MM.1S (cell line): Measurements from ENCODE around the gene KAT14.

Experiments
- DNase-seq: peaks from one replicate; pipeline ENCODE4 v3.0.0-alpha.2; 2015
- H2AFZ ChIP-seq: fragments of 300-600 bp; sonication (generic); 2 replicates; pipeline ENCODE4 v1.6.0; 2016; ENCODE audit warnings: antibody characterized with exemption, low read length
- H3F3A ChIP-seq: fragments of 300-600 bp; sonication (generic); 2 replicates; pipeline ENCODE4 v1.6.1; 2016; ENCODE audit warnings: mild to moderate bottlenecking, antibody characterized with exemption, low read length, moderate library complexity, mixed read lengths; ENCODE audit not compliant: insufficient read depth
- H3K27ac ChIP-seq: fragments of 300-600 bp; sonication (generic); 2 replicates; pipeline ENCODE4 v1.5.1; 2016; ENCODE audit warnings: mild to moderate bottlenecking, low read length
- H3K27me3 ChIP-seq: fragments of 300-600 bp; sonication (generic); replicated peaks from 2 replicates; pipeline ENCODE4 v1.6.0; 2016; ENCODE audit warnings: low read length; ENCODE audit not compliant: insufficient read depth
- H3K36me3 ChIP-seq: fragments of 300-600 bp; sonication (generic); replicated peaks from 2 replicates; pipeline ENCODE4 v1.6.1; 2016; ENCODE audit warnings: mild to moderate bottlenecking, low read length, mixed read lengths; ENCODE audit not compliant: insufficient read depth
- H3K4me1 ChIP-seq: fragments of 300-600 bp; sonication (generic); 2 replicates; pipeline ENCODE4 v1.6.1; 2016; ENCODE audit warnings: low read length, mixed read lengths
- H3K4me2 ChIP-seq: fragments of 300-600 bp; sonication (generic); 2 replicates; pipeline ENCODE4 v1.6.0; 2016; ENCODE audit warnings: low read depth, low read length
- H3K4me3 ChIP-seq: fragments of 300-600 bp; sonication (generic); 2 replicates; pipeline ENCODE4 v1.5.1; 2016; ENCODE audit warnings: low read length, mixed read lengths
- H3K79me2 ChIP-seq: fragments of 300-600 bp; sonication (generic); 2 replicates; pipeline ENCODE4 v1.6.1; 2016; ENCODE audit warnings: mixed run types, low read length, mixed read lengths
- H3K9ac ChIP-seq: fragments of 300-600 bp; sonication (generic); 2 replicates; pipeline ENCODE4 v1.6.1; 2016; ENCODE audit warnings: low read length, mixed read lengths
- H3K9me2 ChIP-seq: fragments of 300-600 bp; sonication (generic); replicated peaks from 2 replicates; pipeline ENCODE4 v1.6.1; 2016; ENCODE audit warnings: mild to moderate bottlenecking, low read length, mixed read lengths; ENCODE audit not compliant: insufficient read depth
- H3K9me3 ChIP-seq: fragments of 300-600 bp; sonication (generic); replicated peaks from 2 replicates; pipeline ENCODE4 v1.6.1; 2016; ENCODE audit warnings: mild to moderate bottlenecking, low read length, mixed read lengths; ENCODE audit not compliant: insufficient read depth
- H4K20me1 ChIP-seq: fragments of 300-600 bp; sonication (generic); 2 replicates; pipeline ENCODE4 v1.6.1; 2016; ENCODE audit warnings: mild to moderate bottlenecking, low read length, moderate library complexity, mixed read lengths; ENCODE audit not compliant: insufficient read depth
- EZH2 ChIP-seq: fragments of 300-600 bp; sonication (generic); optimal IDR thresholded peaks from 2 replicates; pipeline ENCODE3; 2017; ENCODE audit warnings: low read depth, mild to moderate bottlenecking, antibody characterized with exemption, low read length, mixed read lengths
- EZH2phosphoT487 ChIP-seq: fragments of 300-600 bp; sonication (generic); IDR thresholded peaks from 2 replicates; pipeline ENCODE4 v1.6.1; 2018; ENCODE audit warnings: antibody characterized with exemption, low read length
- TF ChIP-seq, protein P1 (sequence below): fragments of 300-600 bp; sonication (generic); IDR thresholded peaks from 2 replicates; pipeline ENCODE4 v1.5.1; 2016; ENCODE audit warnings: antibody characterized with exemption, low read length, mixed read lengths

The KAT14 gene

DNA sequence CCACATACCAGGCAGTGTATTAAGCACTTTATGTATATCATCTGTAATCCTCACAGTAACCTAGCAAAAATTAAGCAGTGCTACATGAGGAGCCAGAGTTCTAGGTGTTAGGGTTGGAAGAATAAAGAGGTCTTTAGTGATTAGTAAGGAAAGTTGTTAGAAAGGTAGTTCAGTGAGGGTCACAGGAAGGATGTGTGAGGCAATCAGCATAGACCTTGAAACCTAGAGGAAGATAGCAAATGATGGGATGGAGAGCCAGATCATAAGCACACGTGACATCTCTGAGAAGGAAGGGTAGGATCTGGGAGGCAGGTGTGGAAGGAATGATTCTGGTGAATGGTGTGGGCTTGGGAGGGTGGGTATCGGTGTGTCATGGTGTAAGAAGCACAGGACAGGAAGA lies 2.2 kb downstream of the KAT14 start:
- H3K79me2 ChIP-seq: peaks cover 24% of the 10 kb centered on the region
- no peak overlapping the region for H3K9ac ChIP-seq
- H3K27me3 ChIP-seq: no peaks in the 10 kb centered on the region
- H2AFZ ChIP-seq: no peak overlapping the region
- H4K20me1 ChIP-seq: no peaks in the 10 kb centered on the region
- peaks cover 8% of the 10 kb centered on the region; the same call in 1 of the 2 replicates for H3K4me1 ChIP-seq
- TF ChIP-seq EZH2phosphoT487 (no peak), EZH2 (no peak)
- TF ChIP-seq, protein P1, sequence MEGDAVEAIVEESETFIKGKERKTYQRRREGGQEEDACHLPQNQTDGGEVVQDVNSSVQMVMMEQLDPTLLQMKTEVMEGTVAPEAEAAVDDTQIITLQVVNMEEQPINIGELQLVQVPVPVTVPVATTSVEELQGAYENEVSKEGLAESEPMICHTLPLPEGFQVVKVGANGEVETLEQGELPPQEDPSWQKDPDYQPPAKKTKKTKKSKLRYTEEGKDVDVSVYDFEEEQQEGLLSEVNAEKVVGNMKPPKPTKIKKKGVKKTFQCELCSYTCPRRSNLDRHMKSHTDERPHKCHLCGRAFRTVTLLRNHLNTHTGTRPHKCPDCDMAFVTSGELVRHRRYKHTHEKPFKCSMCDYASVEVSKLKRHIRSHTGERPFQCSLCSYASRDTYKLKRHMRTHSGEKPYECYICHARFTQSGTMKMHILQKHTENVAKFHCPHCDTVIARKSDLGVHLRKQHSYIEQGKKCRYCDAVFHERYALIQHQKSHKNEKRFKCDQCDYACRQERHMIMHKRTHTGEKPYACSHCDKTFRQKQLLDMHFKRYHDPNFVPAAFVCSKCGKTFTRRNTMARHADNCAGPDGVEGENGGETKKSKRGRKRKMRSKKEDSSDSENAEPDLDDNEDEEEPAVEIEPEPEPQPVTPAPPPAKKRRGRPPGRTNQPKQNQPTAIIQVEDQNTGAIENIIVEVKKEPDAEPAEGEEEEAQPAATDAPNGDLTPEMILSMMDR: no peak
- H3F3A ChIP-seq: peaks cover 4% of the 10 kb centered on the region; the same call in 1 of the 2 replicates
- H3K27ac ChIP-seq: no peak overlapping the region
- H3K36me3 ChIP-seq: no peaks in the 10 kb centered on the region
- H3K9me2 ChIP-seq: no peaks in the 10 kb centered on the region
- no peak for DNase-seq
- no peak overlapping the region for H3K4me3 ChIP-seq
- H3K9me3 ChIP-seq: no peaks in the 10 kb centered on the region
- no peak overlapping the region for H3K4me2 ChIP-seq

DNA sequence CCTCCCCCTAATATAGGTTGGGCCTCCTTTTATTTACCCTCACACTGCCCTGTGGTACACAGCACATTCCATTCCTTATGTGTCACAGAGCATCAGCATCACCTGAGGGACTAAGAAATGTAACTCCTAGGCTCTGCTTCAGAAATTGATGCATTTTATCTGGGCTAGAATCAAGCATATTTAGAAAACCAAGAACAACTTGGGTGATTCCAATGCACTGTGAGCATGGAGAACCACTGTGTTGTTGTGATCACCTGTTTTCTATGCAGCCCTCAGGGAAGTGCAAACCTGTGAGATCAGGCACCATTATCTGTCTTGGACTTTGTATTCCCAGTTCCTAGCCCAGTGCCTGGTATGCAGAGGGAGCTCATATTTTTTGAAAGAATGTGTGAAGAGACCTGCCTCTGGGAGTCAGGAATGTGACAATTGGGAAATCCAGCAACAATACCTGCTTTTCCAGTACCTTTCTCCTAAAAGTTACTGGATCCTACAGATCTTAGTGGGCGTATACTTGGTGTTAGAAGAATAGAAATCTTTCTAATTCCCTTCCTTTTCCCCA lies 7.0 kb downstream of the KAT14 start:
- Histone ChIP-seq H3K4me1 (peaks cover under 1% of the 10 kb centered on the region; the same call in 1 of the 2 replicates), H3K4me3 (no peak overlapping the region), H3K27me3 (no peaks in the 10 kb centered on the region), H2AFZ (no peak overlapping the region), H3K9me3 (no peaks in the 10 kb centered on the region), H3K4me2 (no peak overlapping the region), H3F3A (no peaks in the 10 kb centered on the region), H3K9ac (no peak overlapping the region), H3K27ac (no peak overlapping the region), H3K79me2 (peaks cover 7% of the 10 kb centered on the region), H4K20me1 (no peaks in the 10 kb centered on the region), H3K9me2 (no peaks in the 10 kb centered on the region), H3K36me3 (no peaks in the 10 kb centered on the region)
- DNase-seq: no peak
- no peak for TF ChIP-seq EZH2
- no peak for TF ChIP-seq EZH2phosphoT487
- TF ChIP-seq, protein P1: no peak

DNA sequence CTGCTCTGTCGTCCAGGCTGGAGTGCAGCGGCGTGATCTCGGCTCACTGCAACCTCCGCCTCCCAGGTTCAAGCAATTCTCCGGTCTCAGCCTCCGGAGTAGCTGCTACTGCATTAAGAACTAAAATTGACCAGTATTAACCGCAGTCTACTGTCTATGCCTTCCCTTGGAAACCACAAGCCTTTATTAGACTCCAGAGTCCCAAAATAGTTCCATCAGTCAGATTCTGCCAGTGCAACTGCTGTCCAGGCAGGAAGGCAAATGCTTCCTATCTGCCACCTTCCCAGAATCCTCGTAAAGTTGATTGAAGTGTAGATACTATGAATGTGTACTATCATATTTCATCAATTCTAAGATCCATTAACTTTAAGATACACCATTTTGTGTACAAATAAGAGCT lies 16.7 kb downstream of the KAT14 start:
- Histone ChIP-seq H3K27ac (no peak overlapping the region), H3K9me2 (no peaks in the 10 kb centered on the region), H3K4me3 (no peak overlapping the region), H3F3A (peaks cover 13% of the 10 kb centered on the region), H3K9me3 (no peaks in the 10 kb centered on the region), H3K36me3 (no peaks in the 10 kb centered on the region), H3K27me3 (no peaks in the 10 kb centered on the region), H3K4me2 (no peak overlapping the region), H3K9ac (no peak overlapping the region), H2AFZ (no peak overlapping the region), H4K20me1 (no peaks in the 10 kb centered on the region), H3K4me1 (peaks cover 43% of the 10 kb centered on the region), H3K79me2 (no peaks in the 10 kb centered on the region)
- DNase-seq: no peak
- TF ChIP-seq EZH2 (no peak), EZH2phosphoT487 (no peak)
- TF ChIP-seq, protein P1: no peak
